WTC11 (cell line): Measurements from ENCODE around the gene UBE2J1. TPM values are rescaled to one million over a fixed set of nuclear protein-coding genes. Genes with fewer than 3 reads are reported as not detected.

Experiments used
- ATAC-seq: fragments of 200-7000 bp; cut with Tn5 transposase; 2 replicates; pipeline ENCODE4 v1.10.0; 2021; ENCODE audit warnings: mild to moderate bottlenecking, moderate library complexity
- CTCF ChIA-PET: fragments of 300-600 bp; sonication (Branson Sonifier 250); formaldehyde crosslinking; loops from one replicate; lab custom pipeline; 2021; ENCODE audit warnings: antibody characterized with exemption; lab: Charles Lee
- POLR2A ChIA-PET: fragments of 350-600 bp; sonication (Branson Sonifier 250); formaldehyde crosslinking; loops from one replicate; lab custom pipeline; 2021; ENCODE audit warnings: antibody characterized with exemption; lab: Charles Lee
- DNase-seq: peaks from one replicate; pipeline ENCODE4 v3.0.0; 2021; ENCODE audit warnings: low spot score
- H3K27ac Mint-ChIP-seq: 2 replicates; pipeline ENCODE4 v1.8.0; 2021; ENCODE audit warnings: mixed read lengths
- H3K27me3 Mint-ChIP-seq: 2 replicates; pipeline ENCODE4 v1.8.0; 2021; ENCODE audit warnings: low read depth, mild to moderate bottlenecking, moderate library complexity, mixed read lengths
- H3K36me3 Mint-ChIP-seq: 2 replicates; pipeline ENCODE4 v1.8.0; 2021; ENCODE audit warnings: mixed read lengths
- H3K4me1 Mint-ChIP-seq: 2 replicates; pipeline ENCODE4 v1.8.0; 2022; ENCODE audit warnings: mixed read lengths
- H3K4me3 Mint-ChIP-seq: 2 replicates; pipeline ENCODE4 v1.8.0; 2021; ENCODE audit warnings: mild to moderate bottlenecking, moderate library complexity, mixed read lengths
- H3K9me3 Mint-ChIP-seq: 2 replicates; pipeline ENCODE4 v1.8.0; 2021; ENCODE audit warnings: mixed read lengths
- AFF4 ChIP-seq: sonication (generic); formaldehyde crosslinking; IDR thresholded peaks from 2 replicates; pipeline ENCODE4 v1.8.1; 2023; ENCODE audit warnings: mild to moderate bottlenecking, missing genetic modification reagents, borderline replicate concordance
- ARID4B ChIP-seq: sonication (generic); formaldehyde crosslinking; IDR thresholded peaks from 2 replicates; pipeline ENCODE4 v1.8.0; 2023; ENCODE audit warnings: missing genetic modification reagents, mild to moderate bottlenecking, borderline replicate concordance
- ATF3 ChIP-seq: sonication (generic); formaldehyde crosslinking; conservative IDR thresholded peaks from 2 replicates; pipeline ENCODE4 v1.8.1; 2022; ENCODE audit warnings: mild to moderate bottlenecking, missing genetic modification reagents
- CTCF ChIP-seq: fragments of 200-600 bp; IDR thresholded peaks from 2 replicates; pipeline ENCODE4 v1.8.0; 2022; ENCODE audit warnings: antibody characterized with exemption
- E2F5 ChIP-seq: sonication (generic); formaldehyde crosslinking; IDR thresholded peaks from 2 replicates; pipeline ENCODE4 v1.8.1; 2022; ENCODE audit warnings: mild to moderate bottlenecking, moderate library complexity, missing genetic modification reagents
- JUN ChIP-seq: sonication (generic); formaldehyde crosslinking; IDR thresholded peaks from 2 replicates; pipeline ENCODE4 v1.8.0; 2023; ENCODE audit warnings: mild to moderate bottlenecking, missing genetic modification reagents
- KAT7 ChIP-seq: sonication (generic); formaldehyde crosslinking; IDR thresholded peaks from 2 replicates; pipeline ENCODE4 v1.8.1; 2023; ENCODE audit warnings: missing genetic modification reagents, mild to moderate bottlenecking, borderline replicate concordance
- NR1H2 ChIP-seq: sonication (generic); formaldehyde crosslinking; IDR thresholded peaks from 2 replicates; pipeline ENCODE4 v1.9.0; 2021; ENCODE audit warnings: mild to moderate bottlenecking, moderate library complexity, missing genetic modification reagents
- NR2C2 ChIP-seq: sonication (generic); formaldehyde crosslinking; IDR thresholded peaks from 2 replicates; pipeline ENCODE4 v1.8.0; 2022; ENCODE audit warnings: mild to moderate bottlenecking, missing genetic modification reagents
- NR3C1 ChIP-seq: sonication (generic); formaldehyde crosslinking; conservative IDR thresholded peaks from 2 replicates; pipeline ENCODE4 v1.8.1; 2023; ENCODE audit warnings: low read depth, mild to moderate bottlenecking, missing genetic modification reagents
- PRRX2 ChIP-seq: fragments of 250-450 bp; sonication (Bioruptor Pico); IDR thresholded peaks from 2 replicates; pipeline ENCODE4 v1.8.0; 2021; ENCODE audit warnings: mild to moderate bottlenecking
- RORB ChIP-seq: fragments of 250-450 bp; sonication (Bioruptor Pico); IDR thresholded peaks from 2 replicates; pipeline ENCODE4 v1.9.0; 2021; ENCODE audit warnings: mild to moderate bottlenecking
- SMAD3 ChIP-seq: sonication (generic); formaldehyde crosslinking; IDR thresholded peaks from 2 replicates; pipeline ENCODE4 v1.8.0; 2022; ENCODE audit warnings: missing genetic modification reagents, mild to moderate bottlenecking, borderline replicate concordance
- SOX15 ChIP-seq: fragments of 250-450 bp; sonication (Bioruptor Pico); IDR thresholded peaks from 2 replicates; pipeline ENCODE4 v1.9.0; 2021; ENCODE audit warnings: mild to moderate bottlenecking
- SP1 ChIP-seq: sonication (generic); formaldehyde crosslinking; conservative IDR thresholded peaks from 2 replicates; pipeline ENCODE4 v1.8.1; 2022; ENCODE audit warnings: missing genetic modification reagents
- TEAD4 ChIP-seq: sonication (generic); formaldehyde crosslinking; IDR thresholded peaks from 2 replicates; pipeline ENCODE4 v1.8.0; 2022; ENCODE audit warnings: mild to moderate bottlenecking, missing genetic modification reagents
- ZNF232 ChIP-seq: sonication (generic); formaldehyde crosslinking; IDR thresholded peaks from 2 replicates; pipeline ENCODE4 v1.8.0; 2022; ENCODE audit warnings: mild to moderate bottlenecking, missing genetic modification reagents
- ZSCAN18 ChIP-seq: fragments of 250-450 bp; sonication (Bioruptor Pico); IDR thresholded peaks from 2 replicates; pipeline ENCODE4 v2.1.2; 2022; ENCODE audit warnings: mild to moderate bottlenecking, moderate library complexity
- total RNA-seq: library from RNA; stranded (reverse); gene quantifications from 3 replicates; pipeline ENCODE4 v1.2.3, GENCODE V29; 2021

The UBE2J1 gene
- total RNA-seq, 1 experiment from 2014 or later, result 12.3 TPM

- TF ChIP-seq KAT7 (CRISPR knock-in tag) (no peak), ZNF232 (CRISPR knock-in tag) (no peak), JUN (CRISPR knock-in tag) (no peak), ZSCAN18 (CRISPR knock-in tag) (no peak), PRRX2 (CRISPR knock-in tag) (no peak), RORB (CRISPR knock-in tag) (no peak), SMAD3 (CRISPR knock-in tag) (no peak)
- TF ChIP-seq, all 79 proteins: peak for 0
Measured at GRCh38 chr6:89400912-89401399, 48.4 kb upstream of the UBE2J1 start (continued).

- no peak overlapping the region for H3K4me3 Mint-ChIP-seq
- H3K9me3 Mint-ChIP-seq, result no peaks in the 10 kb centered on the region
- ChIA-PET CTCF (interaction anchor here (1.3 kb wide), 1 partner anchor 28 kb away, joined by 5 read pairs; no protein-coding TSS in a partner anchor), POLR2A (no interaction called here)
- no peak for DNase-seq
- H3K27me3 Mint-ChIP-seq, result no peaks in the 10 kb centered on the region
- H3K4me1 Mint-ChIP-seq, result peaks cover 26% of the 10 kb centered on the region
- H3K36me3 Mint-ChIP-seq, result no peaks in the 10 kb centered on the region
- no peak for ATAC-seq
- H3K27ac Mint-ChIP-seq, result no peak overlapping the region
- no peak for TF ChIP-seq NR3C1 (CRISPR knock-in tag)
- TF ChIP-seq NR1H2 (CRISPR knock-in tag), result no peak
- TF ChIP-seq ATF3 (CRISPR knock-in tag), result no peak
Measured at GRCh38 chr6:89400050-89400449, 47.5 kb upstream of the UBE2J1 start.

- ATAC-seq (no peak), DNase-seq (no peak)
- Mint-ChIP-seq H3K4me3 (no peak overlapping the region), H3K9me3 (no peaks in the 10 kb centered on the region), H3K27ac (no peak overlapping the region), H3K27me3 (no peaks in the 10 kb centered on the region), H3K4me1 (peaks cover 20% of the 10 kb centered on the region), H3K36me3 (no peaks in the 10 kb centered on the region)
- ChIA-PET POLR2A (no interaction called here), CTCF (no interaction called here)
- no peak for TF ChIP-seq NR2C2
- TF ChIP-seq CTCF, result no peak
- TF ChIP-seq SOX15 (CRISPR knock-in tag), result no peak
- TF ChIP-seq ARID4B (CRISPR knock-in tag), result no peak
- no peak for TF ChIP-seq AFF4 (CRISPR knock-in tag)
- no peak for TF ChIP-seq E2F5
- TF ChIP-seq ZSCAN18 (CRISPR knock-in tag), result no peak
- no peak for TF ChIP-seq SP1 (CRISPR knock-in tag)
- no peak for TF ChIP-seq TEAD4
Measured at GRCh38 chr6:89398762-89399525, 46.4 kb upstream of the UBE2J1 start.
